Measurements from ENCODE around the gene METTL2A.
"Not testable (repeated sequence)": the region's sequence is repeated elsewhere in the genome, so short reads cannot be mapped to it uniquely, and the experiment has no call there.

METTL2A gene

GRCh38 chr17:62496344-62496743 lies 72.6 kb downstream of the METTL2A start:
- not testable (repeated sequence) for H3K36me3 ChIP-seq (ENCODE audit: control insufficient read depth, insufficient read depth, low read length, severe bottlenecking); H3K9ac ChIP-seq (ENCODE audit: low read length); H3K27me3 ChIP-seq (replicated peaks; ENCODE audit: control insufficient read depth, insufficient read depth, low read length); DNase-seq (ENCODE audit: low read depth); H3K4me1 ChIP-seq (ENCODE audit: control insufficient read depth, insufficient read depth, low read length); H3K9me3 ChIP-seq (ENCODE audit: control insufficient read depth, low read length); H3K4me3 ChIP-seq (ENCODE audit: low read length)

- not testable (repeated sequence) for H3K36me3 ChIP-seq (ENCODE audit: control insufficient read depth, insufficient read depth, low read length, severe bottlenecking); H3K4me3 ChIP-seq (ENCODE audit: low read length); H3K9me3 ChIP-seq (ENCODE audit: control insufficient read depth, low read length); H3K27me3 ChIP-seq (replicated peaks; ENCODE audit: control insufficient read depth, insufficient read depth, low read length); H3K4me1 ChIP-seq (ENCODE audit: control insufficient read depth, insufficient read depth, low read length); DNase-seq (ENCODE audit: low read depth); H3K9ac ChIP-seq (ENCODE audit: low read length)
Measured at GRCh38 chr17:62498796-62499195, 75.1 kb downstream of the METTL2A start.
